Measurements from ENCODE around the gene SFN. TPM values are rescaled to one million over a fixed set of nuclear protein-coding genes. Genes with fewer than 3 reads are reported as not detected.

Gene SFN
- total and polyA plus RNA-seq, 2 of the 13 experiments (the other 11 are each of a cell fraction or from before 2014, with no cell fraction given), result 4.3 to 5.6 TPM

GRCh38 chr1:26862781-26863684, at the start of gene SFN (continued):
- TF ChIP-seq ZNF691 (CRISPR knock-in tag; IDR thresholded peaks at IDR 0.05; ENCODE audit: borderline replicate concordance, low read depth), result no peak
- no peak for TF ChIP-seq ESRRA (CRISPR knock-in tag; IDR thresholded peaks at IDR 0.05; ENCODE audit: low read depth)
- no peak for TF ChIP-seq ZNF33A (CRISPR knock-in tag; IDR thresholded peaks at IDR 0.05; ENCODE audit: borderline replicate concordance)
- TF ChIP-seq PAWR (CRISPR knock-in tag; IDR thresholded peaks at IDR 0.05; ENCODE audit: borderline replicate concordance), result no peak
- no peak for TF ChIP-seq HOXD1 (CRISPR knock-in tag; IDR thresholded peaks at IDR 0.05)
- no peak for TF ChIP-seq SMC3 (IDR thresholded peaks at IDR 0.05; ENCODE audit: low read length)
- no peak for TF ChIP-seq ZSCAN22 (CRISPR knock-in tag; IDR thresholded peaks at IDR 0.05)
- no peak for TF ChIP-seq SOX6 (IDR thresholded peaks at IDR 0.05)
- no peak for TF ChIP-seq SOX6 (CRISPR knock-in tag; IDR thresholded peaks at IDR 0.05)
- peak; percentile 66; the same call in 1 of the 3 replicates for TF ChIP-seq MXI1 (IDR thresholded peaks at IDR 0.05; ENCODE audit: borderline replicate concordance, low read depth, low read length)
- TF ChIP-seq ZNF761 (CRISPR knock-in tag; conservative IDR thresholded peaks at IDR 0.05), result no peak
- TF ChIP-seq ZNF589 (CRISPR knock-in tag; conservative IDR thresholded peaks at IDR 0.05), result no peak
- TF ChIP-seq ZBTB1 (CRISPR knock-in tag; IDR thresholded peaks at IDR 0.05; ENCODE audit: borderline replicate concordance), result no peak
- no peak for TF ChIP-seq ZNF547 (CRISPR knock-in tag; IDR thresholded peaks at IDR 0.05)
- 0 out of 2 replicates have a peak, but pooled peaks have one; percentile 55 for TF ChIP-seq CSRNP1 (CRISPR knock-in tag; IDR thresholded peaks at IDR 0.05)
- no peak for TF ChIP-seq MXD1 (CRISPR knock-in tag; IDR thresholded peaks at IDR 0.05)
- no peak for TF ChIP-seq MIER3 (CRISPR knock-in tag; IDR thresholded peaks at IDR 0.05; ENCODE audit: borderline replicate concordance)
- peak; percentile 49; the same call in 1 of the 2 replicates for TF ChIP-seq DNMT1 (CRISPR knock-in tag; IDR thresholded peaks at IDR 0.05)
- no peak for TF ChIP-seq ZNF800 (CRISPR knock-in tag; IDR thresholded peaks at IDR 0.05)
- TF ChIP-seq ARNT2 (CRISPR knock-in tag; IDR thresholded peaks at IDR 0.05; ENCODE audit: low read depth), result no peak
- no peak for TF ChIP-seq DBP (CRISPR knock-in tag; IDR thresholded peaks at IDR 0.05; ENCODE audit: not compliant biosample characterization)
- TF ChIP-seq ZNF230 (CRISPR knock-in tag; IDR thresholded peaks at IDR 0.05), result no peak
- TF ChIP-seq ETV5 (CRISPR knock-in tag; IDR thresholded peaks at IDR 0.05; ENCODE audit: borderline replicate concordance), result 0 out of 2 replicates have a peak, but pooled peaks have one; percentile 31
- TF ChIP-seq HES4 (CRISPR knock-in tag; IDR thresholded peaks at IDR 0.05; ENCODE audit: borderline replicate concordance), result 0 out of 2 replicates have a peak, but pooled peaks have one; percentile 37

All from HepG2 (cell line).